GM21528 (cell line): ENCODE results near the gene MED12.
A peak's percentile ranks its signal among the peaks of the same experiment; 100 is the strongest.

Experiments
- ATAC-seq: cut with Tn5 transposase; IDR thresholded peaks from one replicate; pipeline ENCODE4 v1.9.1; 2021; ENCODE audit warnings: mild to moderate bottlenecking, moderate library complexity; ENCODE audit not compliant: unreplicated experiment, low FRiP score

MED12 gene

GRCh38 chrX:71106427-71106826, 12.0 kb upstream of the MED12 start, which contains the start of gene CXorf65:
TSS of gene CXorf65 (minus strand) at chrX:71106740. CDS start at chrX:71106556, 184 bp downstream.
- ATAC-seq, result no peak

GRCh38 chrX:71107245-71107644, 11.2 kb upstream of the MED12 start:
- ATAC-seq, result no peak

DNA sequence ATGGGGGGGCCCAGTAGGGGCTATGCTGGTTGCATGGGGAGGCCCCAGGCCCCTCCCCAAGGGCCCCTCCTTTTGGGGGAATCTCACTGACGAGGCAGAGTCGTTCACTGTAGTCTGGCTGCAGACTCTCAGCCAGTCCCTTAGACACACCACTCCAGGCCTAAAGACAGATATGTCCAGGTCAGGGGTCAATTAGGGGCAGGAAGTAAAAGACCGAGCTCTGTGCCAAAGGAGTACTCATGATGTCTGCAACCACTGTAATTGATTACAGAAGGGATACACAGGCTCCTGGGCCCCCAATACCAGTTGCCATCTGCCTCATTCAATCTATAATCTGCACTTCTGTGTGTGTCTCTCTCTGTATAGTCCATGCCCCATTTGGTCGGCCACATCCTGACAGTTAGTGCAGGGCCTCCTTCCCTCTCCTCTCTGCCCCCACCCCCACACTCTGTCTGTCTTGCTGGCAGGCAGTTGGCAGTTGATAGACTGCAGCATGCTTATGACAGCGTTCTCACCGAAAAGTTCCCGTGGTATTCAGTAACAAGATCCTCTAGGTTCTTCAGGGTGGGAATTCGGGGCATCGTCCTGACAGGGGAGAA, 10.5 kb upstream of the MED12 start:
- ATAC-seq, result no peak

GRCh38 chrX:71109051-71109450, 9.3 kb upstream of the MED12 start:
- no peak for ATAC-seq

DNA sequence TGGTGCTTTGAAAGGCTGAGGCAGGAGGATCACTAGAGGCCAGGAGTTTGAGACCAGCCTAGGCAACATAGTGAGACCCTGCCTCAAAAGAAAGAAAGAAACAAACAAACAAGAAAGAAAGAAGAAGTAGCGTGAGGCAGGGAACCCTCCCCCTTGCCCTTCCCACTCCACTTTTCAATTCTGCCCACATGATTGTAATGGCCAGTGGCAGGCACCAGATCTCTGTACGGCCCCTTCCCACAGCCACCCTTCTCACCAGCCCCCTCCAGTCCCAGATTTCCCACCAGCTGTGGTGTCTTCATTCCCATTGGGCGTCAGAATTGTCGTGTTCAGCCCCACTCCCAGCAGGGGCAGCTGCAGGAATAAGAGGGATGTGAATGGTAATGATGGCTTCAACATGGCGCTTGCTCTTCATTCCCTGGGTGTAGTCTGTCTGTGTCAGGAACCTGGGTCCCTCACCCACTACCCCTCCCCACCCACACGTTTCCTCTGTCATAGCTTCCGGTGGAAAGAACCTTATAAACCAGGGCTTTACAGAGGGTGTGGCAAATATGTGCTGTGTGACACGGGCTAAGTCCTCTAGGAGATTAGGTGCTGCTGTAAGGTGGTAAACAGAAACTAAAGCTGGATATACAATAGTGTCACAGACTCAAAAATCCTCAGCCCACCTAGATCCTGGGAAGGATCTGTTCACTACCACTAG, 7.1 kb upstream of the MED12 start, which contains the start of gene IL2RG:
TSS of gene IL2RG (minus strand) at position 437 of the 703 bp plus-strand sequence. CDS start at position 399, 38 bp downstream.
- ATAC-seq, result peak; percentile 91

DNA sequence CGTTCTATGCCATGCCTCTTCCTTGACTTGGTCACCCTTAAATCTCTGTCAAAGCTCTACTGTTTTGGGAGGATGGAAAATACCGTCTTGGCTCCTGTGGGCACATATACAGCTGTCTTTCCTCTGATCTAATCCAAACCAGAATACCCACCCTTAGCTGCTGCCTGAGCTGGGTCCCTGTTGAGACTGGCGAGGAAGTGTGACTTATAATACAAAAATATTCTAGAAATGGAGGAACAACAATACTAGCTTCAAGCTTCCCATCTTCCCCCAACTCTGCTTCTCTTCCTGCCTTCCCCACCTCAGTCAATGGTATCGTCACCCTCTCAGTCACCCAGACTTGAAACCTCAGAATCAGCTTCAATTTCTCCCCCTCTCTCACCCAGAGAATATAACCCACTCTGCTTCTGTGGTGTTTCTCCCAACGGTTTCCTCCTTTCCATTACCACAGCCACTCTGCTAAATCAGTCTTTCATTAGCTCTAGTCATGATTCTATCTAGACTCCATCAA, 6.4 kb upstream of the MED12 start:
- ATAC-seq, result peak; percentile 19

GRCh38 chrX:71117358-71117757, 1.0 kb upstream of the MED12 start:
- ATAC-seq, result no peak

DNA sequence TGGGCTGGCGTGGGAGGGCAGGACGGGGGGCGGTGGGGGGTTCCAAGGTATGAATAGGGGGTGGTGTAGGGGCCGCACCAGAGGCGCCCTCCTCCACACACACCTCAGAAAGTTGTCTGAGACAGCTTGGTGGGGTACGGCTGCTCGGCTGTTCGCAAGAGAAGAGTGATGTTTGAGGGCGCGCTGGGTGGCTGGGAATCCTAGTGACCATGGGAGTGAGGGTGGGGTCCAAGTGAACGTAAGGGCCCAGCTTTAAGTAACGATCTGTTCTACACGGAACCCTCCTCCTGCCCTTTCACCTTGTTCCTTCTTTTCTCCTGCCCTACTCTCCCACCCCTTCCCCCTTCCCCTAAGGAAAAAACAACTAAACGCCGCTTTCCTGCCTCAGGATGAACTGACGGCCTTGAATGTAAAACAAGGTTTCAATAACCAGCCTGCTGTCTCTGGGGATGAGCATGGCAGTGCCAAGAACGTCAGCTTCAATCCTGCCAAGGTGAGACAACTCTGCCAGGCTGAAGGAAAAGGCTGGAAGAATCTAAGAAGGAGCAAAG, 664 bp downstream of the MED12 start:
- peak; percentile 21 for ATAC-seq

GRCh38 chrX:71128166-71128833, 9.9 kb downstream of the MED12 start:
- no peak for ATAC-seq

DNA sequence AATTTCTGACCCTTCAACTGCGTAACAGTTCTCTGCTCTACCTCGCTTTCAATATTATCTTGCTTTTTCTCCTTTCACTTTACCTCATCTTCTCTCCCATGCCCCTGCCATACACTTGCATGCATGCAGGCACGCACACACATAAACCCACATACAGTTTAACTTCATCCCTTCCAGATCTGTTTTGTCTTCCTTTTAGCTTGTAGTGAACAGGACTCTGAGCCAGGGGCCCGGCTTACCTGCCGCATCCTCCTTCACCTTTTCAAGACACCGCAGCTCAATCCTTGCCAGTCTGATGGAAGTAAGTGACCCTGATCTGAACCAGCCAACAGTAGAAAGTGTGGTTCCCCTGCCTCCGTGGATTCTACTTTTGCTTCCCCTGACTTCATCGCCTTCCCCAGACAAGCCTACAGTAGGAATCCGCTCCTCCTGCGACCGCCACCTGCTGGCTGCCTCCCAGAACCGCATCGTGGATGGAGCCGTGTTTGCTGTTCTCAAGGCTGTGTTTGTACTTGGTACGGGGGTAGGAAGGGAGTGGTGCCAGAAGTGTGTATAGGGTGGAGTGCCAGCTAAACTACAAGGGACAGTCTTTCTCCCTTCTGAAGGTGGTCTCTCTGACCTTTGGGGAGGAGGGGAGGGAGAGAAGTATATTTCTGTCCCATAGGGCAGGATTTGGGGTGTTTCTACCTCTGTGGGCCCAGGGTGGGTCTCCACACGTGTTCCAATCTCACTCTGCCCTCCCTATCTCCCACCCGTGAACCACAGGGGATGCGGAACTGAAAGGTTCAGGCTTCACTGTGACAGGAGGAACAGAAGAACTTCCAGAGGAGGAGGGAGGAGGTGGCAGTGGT, 10.7 kb downstream of the MED12 start:
- ATAC-seq, result no peak

GRCh38 chrX:71131510-71131909, 13.1 kb downstream of the MED12 start:
- no peak for ATAC-seq

- ATAC-seq, result no peak
These were observed 22.0 kb downstream of the MED12 start for GRCh38 chrX:71140440-71140839.

DNA sequence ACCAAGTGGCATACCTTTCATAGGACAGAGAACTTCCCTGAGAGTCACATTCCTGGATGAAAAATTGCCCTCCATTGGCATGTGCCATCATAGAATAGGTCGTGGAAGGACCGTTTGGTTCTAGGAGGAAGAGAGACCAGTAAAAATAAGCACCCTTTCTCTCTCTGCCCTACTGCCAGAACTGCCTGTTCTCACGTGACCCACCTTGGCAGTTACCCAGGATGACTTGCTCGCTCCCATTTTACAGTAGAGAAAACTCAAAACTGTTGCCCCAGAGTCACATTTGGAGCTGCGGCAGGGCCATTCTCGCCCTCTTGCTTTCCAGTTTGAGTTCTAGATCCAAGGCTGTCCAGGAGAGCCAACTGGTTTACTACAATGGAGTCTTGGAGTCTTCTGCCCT, 25.1 kb downstream of the MED12 start:
- ATAC-seq, result no peak

DNA sequence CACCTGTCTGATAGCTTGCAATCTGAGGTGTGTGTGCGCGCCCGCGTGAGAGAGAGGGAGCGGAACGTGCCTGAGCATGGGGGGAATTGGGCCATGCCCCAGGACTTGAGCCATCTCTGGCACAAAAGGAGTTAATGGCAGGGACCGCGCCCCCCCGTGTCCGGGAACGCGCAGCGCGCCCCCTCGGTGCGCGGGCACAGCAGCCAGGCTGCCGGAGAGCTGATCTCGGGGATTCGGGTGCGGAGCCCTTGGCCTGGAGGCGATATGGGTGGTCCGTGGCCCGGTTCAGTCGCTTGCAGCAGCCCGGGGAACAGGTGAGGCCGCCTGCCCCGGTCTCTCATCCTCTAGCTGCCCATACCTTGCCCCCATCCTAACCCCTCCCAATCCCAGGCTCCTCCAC, 26.3 kb downstream of the MED12 start, which contains the start of gene NLGN3:
TSS of gene NLGN3 (plus strand) at position 191 of the 400 bp plus-strand sequence. CDS start 2,909 bp downstream, outside the sequence.
- ATAC-seq, result no peak

- no peak for ATAC-seq
These were observed 29.3 kb downstream of the MED12 start for GRCh38 chrX:71147496-71148277.

- ATAC-seq, result no peak
These were observed 29.9 kb downstream of the MED12 start for GRCh38 chrX:71148278-71148663.

DNA sequence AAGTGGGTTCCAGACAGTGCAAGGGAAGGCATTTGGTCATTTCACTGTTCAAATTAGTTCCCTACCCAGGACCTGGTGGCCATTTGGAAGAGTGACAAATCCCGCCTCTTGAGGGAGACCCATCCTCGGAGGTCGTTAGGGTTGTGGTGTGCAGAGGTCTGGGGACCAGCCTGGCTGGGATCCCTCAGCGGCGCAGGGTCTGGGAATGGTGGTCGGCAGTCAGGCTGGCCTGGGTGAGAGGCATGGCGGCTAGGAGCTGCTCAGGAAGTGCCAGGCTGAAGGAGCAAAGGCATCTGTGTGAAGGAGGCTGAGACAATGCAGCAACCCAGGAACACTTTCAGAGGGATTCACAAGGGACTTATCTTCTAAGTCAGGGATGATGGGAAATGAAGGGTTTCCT, 33.0 kb downstream of the MED12 start:
- no peak for ATAC-seq

DNA sequence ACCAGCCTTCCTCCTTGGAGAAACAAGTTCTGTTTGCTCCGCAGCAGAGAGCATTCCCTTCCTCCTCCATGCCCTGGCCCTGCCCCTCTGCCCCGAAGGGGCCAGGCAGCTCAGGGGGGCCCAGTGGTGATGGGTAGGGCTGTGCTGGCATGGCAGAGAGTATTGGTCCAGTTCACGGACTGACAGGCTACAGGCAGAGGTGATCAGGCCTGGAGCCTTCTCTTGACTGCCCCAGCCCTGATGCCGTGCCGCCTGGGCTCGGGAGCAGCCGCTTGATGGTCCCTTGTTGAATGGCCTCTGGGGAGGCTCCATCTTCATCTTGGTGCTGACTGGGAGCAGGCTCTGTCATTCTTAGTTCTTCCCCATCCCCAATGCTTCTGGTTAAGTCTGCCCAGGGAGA, 35.8 kb downstream of the MED12 start:
- ATAC-seq, result no peak

DNA sequence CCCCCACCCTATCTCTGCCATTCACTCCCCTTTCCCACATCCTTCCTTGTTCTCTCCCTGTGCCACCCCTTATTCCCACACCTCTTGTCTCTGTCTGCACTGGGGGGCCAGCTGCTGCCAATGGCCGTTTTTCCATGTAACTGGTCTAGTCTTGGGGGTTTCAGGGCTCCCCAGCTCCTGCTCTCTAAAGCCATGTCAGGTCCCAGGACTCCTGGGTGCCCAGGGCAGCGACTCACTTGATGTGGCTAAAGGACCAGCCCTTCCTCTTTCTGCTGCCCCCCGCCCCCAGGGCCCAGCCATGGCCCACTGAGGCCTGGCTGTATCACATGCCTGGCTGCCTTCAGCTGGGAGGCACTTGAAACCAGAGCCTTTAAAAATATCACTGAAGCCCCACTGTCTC, 36.2 kb downstream of the MED12 start:
- ATAC-seq, result no peak
